Measurements from ENCODE around the gene CDCA3.

Gene CDCA3

DNA sequence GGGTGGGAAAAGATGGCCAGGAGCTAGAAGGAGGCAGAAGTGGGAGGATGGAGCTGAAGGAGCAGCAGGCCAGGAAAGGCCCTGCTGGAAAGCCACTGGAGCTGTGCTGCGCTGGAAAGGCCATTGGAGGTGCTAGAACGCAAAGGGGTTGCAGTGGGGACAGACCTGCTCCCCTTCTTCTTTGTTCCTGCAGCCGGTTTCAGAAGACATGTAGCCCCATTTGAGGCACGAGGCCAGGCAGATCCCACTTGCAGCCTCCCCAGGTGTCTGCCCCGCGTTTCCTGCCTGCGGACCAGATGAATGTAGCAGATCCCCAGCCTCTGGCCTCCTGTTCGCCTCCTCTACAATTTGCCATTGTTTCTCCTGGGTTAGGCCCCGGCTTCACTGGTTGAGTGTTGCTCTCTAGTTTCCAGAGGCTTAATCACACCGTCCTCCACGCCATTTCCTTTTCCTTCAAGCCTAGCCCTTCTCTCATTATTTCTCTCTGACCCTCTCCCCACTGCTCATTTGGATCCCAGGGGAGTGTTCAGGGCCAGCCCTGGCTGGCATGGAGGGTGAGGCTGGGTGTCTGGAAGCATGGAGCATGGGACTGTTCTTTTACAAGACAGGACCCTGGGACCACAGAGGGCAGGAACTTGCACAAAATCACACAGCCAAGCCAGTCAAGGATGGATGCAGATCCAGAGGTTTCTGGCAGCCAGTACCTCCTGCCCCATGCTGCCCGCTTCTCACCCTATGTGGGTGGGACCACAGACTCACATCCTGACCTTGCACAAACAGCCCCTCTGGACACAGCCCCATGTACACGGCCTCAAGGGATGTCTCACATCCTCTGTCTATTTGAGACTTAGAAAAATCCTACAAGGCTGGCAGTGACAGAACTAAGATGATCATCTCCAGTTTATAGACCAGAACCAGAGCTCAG lies 31.7 kb downstream of the CDCA3 start:
- peak overlapping the region; percentile 93 for H3K27ac Mint-ChIP-seq
- H3K9me3 Mint-ChIP-seq = no peaks in the 10 kb centered on the region
- no peak for DNase-seq
- peak overlapping the region; percentile 90 for H3K4me3 Mint-ChIP-seq
- TF ChIP-seq, protein P1, sequence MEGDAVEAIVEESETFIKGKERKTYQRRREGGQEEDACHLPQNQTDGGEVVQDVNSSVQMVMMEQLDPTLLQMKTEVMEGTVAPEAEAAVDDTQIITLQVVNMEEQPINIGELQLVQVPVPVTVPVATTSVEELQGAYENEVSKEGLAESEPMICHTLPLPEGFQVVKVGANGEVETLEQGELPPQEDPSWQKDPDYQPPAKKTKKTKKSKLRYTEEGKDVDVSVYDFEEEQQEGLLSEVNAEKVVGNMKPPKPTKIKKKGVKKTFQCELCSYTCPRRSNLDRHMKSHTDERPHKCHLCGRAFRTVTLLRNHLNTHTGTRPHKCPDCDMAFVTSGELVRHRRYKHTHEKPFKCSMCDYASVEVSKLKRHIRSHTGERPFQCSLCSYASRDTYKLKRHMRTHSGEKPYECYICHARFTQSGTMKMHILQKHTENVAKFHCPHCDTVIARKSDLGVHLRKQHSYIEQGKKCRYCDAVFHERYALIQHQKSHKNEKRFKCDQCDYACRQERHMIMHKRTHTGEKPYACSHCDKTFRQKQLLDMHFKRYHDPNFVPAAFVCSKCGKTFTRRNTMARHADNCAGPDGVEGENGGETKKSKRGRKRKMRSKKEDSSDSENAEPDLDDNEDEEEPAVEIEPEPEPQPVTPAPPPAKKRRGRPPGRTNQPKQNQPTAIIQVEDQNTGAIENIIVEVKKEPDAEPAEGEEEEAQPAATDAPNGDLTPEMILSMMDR (IDR thresholded peaks at IDR 0.05) = no peak
- H3K27me3 Mint-ChIP-seq (ENCODE audit: low read depth, poor library complexity) = peaks cover 10% of the 10 kb centered on the region
- H3K36me3 Mint-ChIP-seq (ENCODE audit: low read depth) = no peaks in the 10 kb centered on the region
- peaks cover 87% of the 10 kb centered on the region for H3K4me1 Mint-ChIP-seq

DNA sequence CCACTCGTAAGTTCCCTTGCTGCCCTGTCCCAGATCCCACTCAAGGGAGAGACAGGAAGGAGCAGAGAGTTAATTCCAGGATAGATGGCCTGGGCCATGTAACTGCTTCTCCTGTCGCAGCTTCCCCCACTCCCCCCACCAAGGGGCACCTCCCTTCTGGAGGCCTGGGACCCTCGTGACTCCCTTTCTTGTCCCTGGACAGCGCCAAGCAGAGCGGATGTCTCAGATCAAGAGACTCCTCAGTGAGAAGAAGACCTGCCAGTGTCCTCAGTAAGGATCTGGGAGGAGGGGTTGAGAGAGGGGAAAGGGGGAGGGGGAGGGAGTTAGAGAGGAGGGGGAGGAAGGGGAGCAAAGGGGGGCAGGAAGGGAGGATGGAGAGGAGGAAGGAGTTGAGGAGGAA lies 32.4 kb downstream of the CDCA3 start:
- no peaks in the 10 kb centered on the region for H3K9me3 Mint-ChIP-seq
- TF ChIP-seq, protein P1 (IDR thresholded peaks at IDR 0.05) = no peak
- peaks cover 79% of the 10 kb centered on the region for H3K4me1 Mint-ChIP-seq
- no peak for DNase-seq
- H3K27ac Mint-ChIP-seq = peak overlapping the region; percentile 80
- peak overlapping the region; percentile 22 for H3K4me3 Mint-ChIP-seq
- no peaks in the 10 kb centered on the region for H3K36me3 Mint-ChIP-seq (ENCODE audit: low read depth)
- peaks cover 10% of the 10 kb centered on the region for H3K27me3 Mint-ChIP-seq (ENCODE audit: low read depth, poor library complexity)

DNA sequence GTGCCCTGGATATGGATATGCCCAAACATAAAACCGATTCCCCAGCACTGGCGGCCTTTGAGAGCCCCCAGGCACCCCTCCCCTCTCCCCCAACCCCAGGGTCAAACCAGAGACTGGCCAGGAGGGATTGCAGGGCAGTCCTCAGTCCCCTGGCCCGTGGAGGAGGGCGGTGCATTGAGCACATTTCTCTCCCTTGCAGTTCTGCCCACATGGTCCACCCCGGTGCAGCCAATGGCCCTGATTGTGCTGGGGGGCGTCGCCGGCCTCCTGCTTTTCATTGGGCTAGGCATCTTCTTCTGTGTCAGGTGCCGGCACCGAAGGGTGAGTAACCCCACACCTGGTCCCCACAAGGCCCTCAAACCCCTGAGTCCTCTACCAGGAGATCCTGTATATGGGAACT lies 32.9 kb downstream of the CDCA3 start:
- H3K27me3 Mint-ChIP-seq (ENCODE audit: low read depth, poor library complexity) = peaks cover 10% of the 10 kb centered on the region
- peaks cover 75% of the 10 kb centered on the region for H3K4me1 Mint-ChIP-seq
- no peaks in the 10 kb centered on the region for H3K36me3 Mint-ChIP-seq (ENCODE audit: low read depth)
- TF ChIP-seq, protein P1 (IDR thresholded peaks at IDR 0.05) = no peak
- peak overlapping the region; percentile 80 for H3K27ac Mint-ChIP-seq
- peak; percentile 39 for DNase-seq
- H3K9me3 Mint-ChIP-seq = no peaks in the 10 kb centered on the region
- peak overlapping the region; percentile 22 for H3K4me3 Mint-ChIP-seq

DNA sequence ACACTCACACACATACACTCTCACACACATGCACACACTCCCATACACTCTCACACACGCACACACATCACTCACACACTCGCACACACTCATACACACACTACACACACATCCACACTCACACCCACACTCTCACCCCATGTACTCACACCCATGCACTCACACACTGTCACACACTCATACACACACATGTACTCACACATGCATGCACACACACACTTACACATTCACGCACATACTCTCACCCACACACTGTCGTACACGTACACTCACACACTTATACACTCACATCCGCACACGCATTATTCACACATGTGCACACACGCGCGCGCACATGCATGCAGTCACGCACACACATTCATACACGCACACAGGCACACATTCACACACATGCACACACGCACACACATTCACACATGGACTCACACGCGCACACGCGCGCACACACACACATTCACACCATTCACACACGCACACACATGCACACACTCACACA lies 33.4 kb downstream of the CDCA3 start:
- Mint-ChIP-seq H3K36me3 (ENCODE audit: low read depth) (no peaks in the 10 kb centered on the region), H3K9me3 (no peaks in the 10 kb centered on the region), H3K27ac (peak overlapping the region; percentile 64), H3K4me3 (peak overlapping the region; percentile 22), H3K4me1 (peaks cover 70% of the 10 kb centered on the region), H3K27me3 (ENCODE audit: low read depth, poor library complexity) (peaks cover 7% of the 10 kb centered on the region)
- TF ChIP-seq, protein P1 (IDR thresholded peaks at IDR 0.05) = no peak
- DNase-seq = no peak

DNA sequence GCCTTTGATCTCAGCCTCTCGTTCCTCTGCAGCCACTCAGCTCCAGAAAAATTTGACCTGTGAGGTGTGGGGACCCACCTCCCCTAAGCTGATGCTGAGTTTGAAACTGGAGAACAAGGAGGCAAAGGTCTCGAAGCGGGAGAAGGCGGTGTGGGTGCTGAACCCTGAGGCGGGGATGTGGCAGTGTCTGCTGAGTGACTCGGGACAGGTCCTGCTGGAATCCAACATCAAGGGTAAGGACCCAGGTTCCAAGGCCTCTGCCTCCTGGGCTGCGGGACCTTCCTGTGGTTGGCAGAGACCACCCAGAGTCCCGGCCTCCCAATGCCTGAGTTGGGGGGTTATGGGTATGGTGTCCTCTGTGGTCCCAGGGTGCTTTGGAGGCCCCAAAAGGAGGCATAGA lies 34.0 kb downstream of the CDCA3 start:
- H3K4me1 Mint-ChIP-seq = peaks cover 64% of the 10 kb centered on the region

More for the DNA sequence above, 34.0 kb downstream of the CDCA3 start:
- Mint-ChIP-seq H3K36me3 (ENCODE audit: low read depth) (no peaks in the 10 kb centered on the region), H3K9me3 (no peaks in the 10 kb centered on the region), H3K4me3 (no peak overlapping the region), H3K27me3 (ENCODE audit: low read depth, poor library complexity) (peaks cover 6% of the 10 kb centered on the region), H3K27ac (peak overlapping the region; percentile 62)
- no peak for DNase-seq
- TF ChIP-seq, protein P1 (IDR thresholded peaks at IDR 0.05) = no peak

Data from nephron progenitor cell (in vitro differentiated cells).